Measurements from ENCODE around the gene SURF4.
"Not testable (repeated sequence)": the region's sequence is repeated elsewhere in the genome, so short reads cannot be mapped to it uniquely, and the experiment has no call there.

SURF4 gene

GRCh38 chr9:133331641-133332380 is 44.0 kb downstream of the SURF4 start:
- DNase-seq = no peak

GRCh38 chr9:133331221-133331620 is 44.6 kb downstream of the SURF4 start:
- no peak for DNase-seq

- DNase-seq = peak; percentile 7
Observed at GRCh38 chr9:133329306-133330156, 46.3 kb downstream of the SURF4 start.

- no peak for DNase-seq
Observed at GRCh38 chr9:133327834-133328484, 47.9 kb downstream of the SURF4 start.

- DNase-seq = not testable (repeated sequence)
Observed at GRCh38 chr9:133327021-133327420, 48.8 kb downstream of the SURF4 start.

GRCh38 chr9:133323991-133324703 is 51.7 kb downstream of the SURF4 start:
- no peak for DNase-seq

GRCh38 chr9:133323211-133323610 is 52.6 kb downstream of the SURF4 start:
- DNase-seq = no peak

- no peak for DNase-seq
Observed at GRCh38 chr9:133322701-133323100, 53.2 kb downstream of the SURF4 start.

- DNase-seq = no peak
Observed at GRCh38 chr9:133321411-133321935, 54.4 kb downstream of the SURF4 start.

GRCh38 chr9:133320421-133320881 is 55.4 kb downstream of the SURF4 start:
- DNase-seq = no peak

GRCh38 chr9:133317551-133317950 is 58.3 kb downstream of the SURF4 start:
- not testable (repeated sequence) for DNase-seq

GRCh38 chr9:133315997-133316396 is 59.9 kb downstream of the SURF4 start:
- no peak for DNase-seq
